Smooth muscle cell (in vitro differentiated cells): Measurements from ENCODE around the gene TSFM. TPM values are rescaled to one million over a fixed set of nuclear protein-coding genes. Genes with fewer than 3 reads are reported as not detected.
A peak's percentile ranks its signal among the peaks of the same experiment; 100 is the strongest.

ENCODE experiments used
- DNase-seq: peaks from one replicate; lab custom pipeline; 2025; ENCODE audit not compliant: unreplicated experiment; lab: John Stamatoyannopoulos, UW
- H2AFZ ChIP-seq: fragments of 200-600 bp; sonication (generic); 2 replicates; pipeline ENCODE4 v1.6.0; 2016; ENCODE audit warnings: antibody characterized with exemption, low read depth, mild to moderate bottlenecking
- H3F3A ChIP-seq: fragments of 200-600 bp; sonication (generic); 2 replicates; pipeline ENCODE4 v1.6.0; 2017; ENCODE audit warnings: antibody characterized with exemption, low read depth
- H3K27ac ChIP-seq: fragments of 200-600 bp; sonication (generic); 2 replicates; pipeline ENCODE4 v1.5.1; 2016; ENCODE audit warnings: low read depth, mild to moderate bottlenecking
- H3K27me3 ChIP-seq: fragments of 200-600 bp; sonication (generic); 2 replicates; pipeline ENCODE4 v1.6.1; 2016; ENCODE audit warnings: low read depth, mild to moderate bottlenecking
- H3K36me3 ChIP-seq: fragments of 200-600 bp; sonication (generic); 2 replicates; pipeline ENCODE4 v1.5.1; 2016; ENCODE audit warnings: low read depth
- H3K4me1 ChIP-seq: fragments of 200-600 bp; sonication (generic); 2 replicates; pipeline ENCODE4 v1.5.1; 2016; ENCODE audit warnings: low read depth
- H3K4me2 ChIP-seq: fragments of 200-600 bp; sonication (generic); 2 replicates; pipeline ENCODE4 v1.6.0; 2016; ENCODE audit warnings: mild to moderate bottlenecking
- H3K4me3 ChIP-seq: fragments of 200-600 bp; sonication (generic); 2 replicates; pipeline ENCODE4 v1.5.1; 2016; ENCODE audit warnings: mild to moderate bottlenecking
- H3K79me2 ChIP-seq: fragments of 200-600 bp; sonication (generic); 2 replicates; pipeline ENCODE4 v1.6.0; 2016; ENCODE audit warnings: low read depth, mild to moderate bottlenecking
- H3K9ac ChIP-seq: fragments of 200-600 bp; sonication (generic); 2 replicates; pipeline ENCODE4 v1.6.0; 2016; ENCODE audit warnings: low read depth
- H3K9me3 ChIP-seq: fragments of 200-600 bp; sonication (generic); replicated peaks from 2 replicates; pipeline ENCODE4 v1.5.1; 2016; ENCODE audit warnings: low read depth
- H4K20me1 ChIP-seq: fragments of 200-600 bp; sonication (generic); 2 replicates; pipeline ENCODE4 v1.6.0; 2016; ENCODE audit warnings: low read depth
- WGBS: methylation state at CpG from one replicate; pipeline ENCODE4 v1.1.7; 2016; ENCODE audit warnings: low lambda C conversion rate; 5-methylcytosine and 5-hydroxymethylcytosine counted together
- polyA plus RNA-seq: library from polyadenylated mRNA; unstranded; fragments of >200 nt; fragmentation: Nextera tagmentation; extraction: Ambion mirVana; gene quantifications from 2 replicates; pipeline ENCODE4 v1.2.1, GENCODE V29; 2016
- total RNA-seq: library from RNA; depleted of rRNA; stranded (reverse); fragments of >200 nt; gene quantifications from 2 replicates; pipeline ENCODE4 v1.2.3, GENCODE V29; 2014
- TF ChIP-seq, protein P1 (sequence below): fragments of 200-600 bp; sonication (generic); IDR thresholded peaks from 2 replicates; pipeline ENCODE4 v1.5.1; 2017; ENCODE audit warnings: borderline replicate concordance, mild to moderate bottlenecking, antibody characterized with exemption; ENCODE audit not compliant: insufficient read depth, poor library complexity, severe bottlenecking

TSFM gene
- total and polyA plus RNA-seq, 2 experiments from 2014 or later = 16.8 to 24.0 TPM

DNA sequence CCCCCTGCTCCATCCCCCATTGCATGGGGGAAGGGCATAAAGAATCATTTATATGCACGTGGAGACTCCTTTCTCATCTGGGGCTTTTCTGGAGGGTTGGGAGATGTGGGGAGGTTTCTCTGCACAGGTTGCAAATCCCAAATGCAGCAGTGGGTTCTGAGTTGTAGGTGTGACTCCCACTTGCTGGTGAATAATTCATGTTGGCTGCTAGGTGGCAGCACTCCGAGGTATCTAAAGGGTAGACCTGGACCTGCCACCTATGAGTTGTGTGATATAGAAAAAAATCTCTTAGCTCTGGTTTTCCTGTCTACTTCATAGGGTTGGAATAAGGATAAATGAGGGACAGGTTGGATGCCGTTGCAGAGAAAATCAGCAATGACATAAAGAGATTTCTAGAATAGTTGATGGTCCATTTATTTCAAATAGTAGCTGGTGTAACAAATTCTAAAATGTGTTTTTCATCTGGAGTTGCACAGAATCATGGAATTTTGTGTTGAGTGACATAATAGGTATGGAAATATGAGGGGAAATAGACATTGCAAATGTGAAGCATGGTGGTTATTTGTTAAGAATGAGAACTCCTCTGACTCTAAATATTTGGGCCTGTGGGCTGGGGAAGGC lies 23.1 kb upstream of the TSFM start:
- no peak for DNase-seq
- no peak overlapping the region for H3K4me3 ChIP-seq
- H2AFZ ChIP-seq = no peak overlapping the region
- WGBS = 29% methylated on average over 3 of the region's 3 CpGs
- no peaks in the 10 kb centered on the region for H3K36me3 ChIP-seq
- peaks cover 10% of the 10 kb centered on the region for H3K4me1 ChIP-seq
- H3K79me2 ChIP-seq = no peaks in the 10 kb centered on the region
- peaks cover 10% of the 10 kb centered on the region for H4K20me1 ChIP-seq
- no peaks in the 10 kb centered on the region for H3K9me3 ChIP-seq
- H3F3A ChIP-seq = no peaks in the 10 kb centered on the region
- H3K27me3 ChIP-seq = peaks cover 58% of the 10 kb centered on the region
- H3K9ac ChIP-seq = no peak overlapping the region
- H3K27ac ChIP-seq = no peak overlapping the region
- TF ChIP-seq, protein P1, sequence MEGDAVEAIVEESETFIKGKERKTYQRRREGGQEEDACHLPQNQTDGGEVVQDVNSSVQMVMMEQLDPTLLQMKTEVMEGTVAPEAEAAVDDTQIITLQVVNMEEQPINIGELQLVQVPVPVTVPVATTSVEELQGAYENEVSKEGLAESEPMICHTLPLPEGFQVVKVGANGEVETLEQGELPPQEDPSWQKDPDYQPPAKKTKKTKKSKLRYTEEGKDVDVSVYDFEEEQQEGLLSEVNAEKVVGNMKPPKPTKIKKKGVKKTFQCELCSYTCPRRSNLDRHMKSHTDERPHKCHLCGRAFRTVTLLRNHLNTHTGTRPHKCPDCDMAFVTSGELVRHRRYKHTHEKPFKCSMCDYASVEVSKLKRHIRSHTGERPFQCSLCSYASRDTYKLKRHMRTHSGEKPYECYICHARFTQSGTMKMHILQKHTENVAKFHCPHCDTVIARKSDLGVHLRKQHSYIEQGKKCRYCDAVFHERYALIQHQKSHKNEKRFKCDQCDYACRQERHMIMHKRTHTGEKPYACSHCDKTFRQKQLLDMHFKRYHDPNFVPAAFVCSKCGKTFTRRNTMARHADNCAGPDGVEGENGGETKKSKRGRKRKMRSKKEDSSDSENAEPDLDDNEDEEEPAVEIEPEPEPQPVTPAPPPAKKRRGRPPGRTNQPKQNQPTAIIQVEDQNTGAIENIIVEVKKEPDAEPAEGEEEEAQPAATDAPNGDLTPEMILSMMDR = peak; percentile 25
- H3K4me2 ChIP-seq = no peak overlapping the region

DNA sequence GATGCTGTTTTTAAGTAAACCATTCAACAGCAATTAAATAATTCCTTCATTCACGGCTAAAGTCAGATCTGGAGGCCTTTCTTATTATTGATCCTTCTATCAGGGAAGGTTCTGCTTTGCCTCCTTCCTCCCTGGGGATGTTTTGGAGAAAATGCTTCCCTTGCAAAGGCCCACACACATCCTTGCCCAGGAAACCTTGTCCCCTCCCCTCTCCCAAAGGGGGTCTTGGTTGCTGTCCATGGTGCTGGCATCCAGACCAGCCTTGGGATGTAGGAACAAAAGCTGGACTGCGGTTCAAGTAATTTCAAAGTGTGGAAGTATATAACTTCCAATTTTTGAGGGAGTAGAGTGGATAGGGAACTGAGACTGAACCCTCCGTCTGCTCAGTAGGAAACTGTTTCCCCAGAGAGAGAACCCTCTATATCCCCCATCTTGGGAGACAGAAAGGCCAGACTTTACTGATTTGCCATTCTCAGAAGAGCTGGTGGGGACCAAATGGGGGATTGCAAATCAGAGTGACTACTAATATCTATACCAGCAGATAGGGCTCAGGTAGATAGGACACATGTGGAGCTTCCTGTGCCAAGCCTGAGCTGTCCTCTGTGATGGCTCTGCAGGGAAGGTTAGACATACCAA lies 22.1 kb upstream of the TSFM start:
- TF ChIP-seq, protein P1 = no peak
- Histone ChIP-seq H3K27ac (no peak overlapping the region), H3K4me1 (peaks cover 13% of the 10 kb centered on the region), H3K79me2 (no peaks in the 10 kb centered on the region), H2AFZ (no peak overlapping the region), H3K27me3 (peaks cover 64% of the 10 kb centered on the region), H3K36me3 (no peaks in the 10 kb centered on the region), H3K4me2 (no peak overlapping the region), H3K4me3 (no peak overlapping the region), H3K9me3 (no peaks in the 10 kb centered on the region), H3F3A (no peaks in the 10 kb centered on the region), H4K20me1 (peaks cover 10% of the 10 kb centered on the region), H3K9ac (no peak overlapping the region)
- WGBS = 84% methylated on average over 3 of the region's 3 CpGs
- no peak for DNase-seq

DNA sequence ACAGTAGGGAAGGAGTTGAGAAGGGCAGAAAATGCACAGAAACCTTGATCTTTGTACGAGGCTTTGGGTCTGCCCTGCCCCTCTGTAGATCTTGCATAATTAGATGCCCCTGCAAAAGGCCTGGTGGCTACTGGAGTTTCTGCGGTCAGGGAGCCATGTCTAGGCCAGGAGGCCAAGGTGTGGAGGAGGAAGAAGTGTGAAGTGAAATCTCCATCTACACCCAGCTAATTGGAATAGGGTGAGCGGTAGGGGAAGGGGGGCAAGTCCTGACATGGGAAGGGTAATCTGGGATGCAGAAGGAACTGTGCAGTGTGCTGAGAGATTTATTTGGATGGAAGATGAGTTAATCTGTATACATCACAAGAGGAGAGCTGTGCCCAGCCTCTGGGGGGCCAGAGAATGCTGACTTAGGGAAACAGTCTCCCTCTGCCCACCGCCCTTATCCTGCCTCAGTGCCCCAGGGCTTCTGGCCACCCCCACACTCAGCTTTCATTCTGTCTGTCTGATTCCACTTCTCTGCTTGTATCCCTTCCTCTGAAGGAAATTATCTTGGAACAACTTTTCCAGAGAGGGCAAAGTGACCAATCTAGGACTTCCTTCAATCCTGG lies 21.1 kb upstream of the TSFM start:
- H3K4me2 ChIP-seq = no peak overlapping the region
- no peaks in the 10 kb centered on the region for H3K36me3 ChIP-seq
- no peaks in the 10 kb centered on the region for H3K9me3 ChIP-seq
- H3K27me3 ChIP-seq = peaks cover 66% of the 10 kb centered on the region
- H4K20me1 ChIP-seq = peaks cover 10% of the 10 kb centered on the region
- no peak for DNase-seq
- H3K9ac ChIP-seq = no peak overlapping the region
- no peaks in the 10 kb centered on the region for H3F3A ChIP-seq
- H3K79me2 ChIP-seq = no peaks in the 10 kb centered on the region
- peaks cover 15% of the 10 kb centered on the region for H3K4me1 ChIP-seq
- WGBS = 80% methylated on average over 4 of the region's 4 CpGs
- H3K4me3 ChIP-seq = no peak overlapping the region
- TF ChIP-seq, protein P1 = no peak
- no peak overlapping the region for H2AFZ ChIP-seq
- no peak overlapping the region for H3K27ac ChIP-seq
